Trophoblast cell (in vitro differentiated cells and primary cell): Measurements from ENCODE around the gene POLR3E.
A peak's percentile ranks its signal among the peaks of the same experiment; 100 is the strongest.

Source experiments
- DNase-seq, 2 donors: peaks; one replicate each; pipeline ENCODE4 v3.0.0-alpha.2; 2016
- H2AFZ ChIP-seq: 2 replicates; pipeline ENCODE4 v1.6.1; 2013; ENCODE audit warnings: low read length, moderate library complexity, mild to moderate bottlenecking; ENCODE audit not compliant: insufficient read depth, poor library complexity
- H2AK5ac ChIP-seq: 2 replicates; pipeline ENCODE4 v1.6.1; 2013; ENCODE audit warnings: mild to moderate bottlenecking, low read length
- H2BK120ac ChIP-seq: 2 replicates; pipeline ENCODE4 v1.6.1; 2013; ENCODE audit warnings: low read length, mild to moderate bottlenecking, moderate library complexity; ENCODE audit not compliant: insufficient read depth, poor library complexity
- H2BK12ac ChIP-seq: 2 replicates; pipeline ENCODE4 v1.6.1; 2013; ENCODE audit warnings: mild to moderate bottlenecking, low read length, moderate library complexity
- H2BK5ac ChIP-seq: 2 replicates; pipeline ENCODE4 v1.6.1; 2013; ENCODE audit warnings: low read length, low read depth, moderate library complexity, mild to moderate bottlenecking; ENCODE audit not compliant: poor library complexity
- H3K14ac ChIP-seq: 2 replicates; pipeline ENCODE4 v1.6.1; 2013; ENCODE audit warnings: mild to moderate bottlenecking, low read length
- H3K18ac ChIP-seq: 2 replicates; pipeline ENCODE4 v1.6.1; 2013; ENCODE audit warnings: mild to moderate bottlenecking, low read length
- H3K23ac ChIP-seq: 2 replicates; pipeline ENCODE4 v1.6.1; 2013; ENCODE audit warnings: low read length
- H3K27ac ChIP-seq: 2 replicates; pipeline ENCODE4 v1.5.1; 2013; ENCODE audit warnings: low read depth, mild to moderate bottlenecking, inconsistent platforms, low read length, moderate library complexity
- H3K27me3 ChIP-seq: 2 replicates; pipeline ENCODE4 v1.6.1; 2013; ENCODE audit warnings: inconsistent platforms, mild to moderate bottlenecking, low read length, moderate library complexity; ENCODE audit not compliant: insufficient read depth
- H3K36me3 ChIP-seq, 2 experiments: 1 replicate in 1 of 2; 2 replicates in 1 of 2; pipeline ENCODE4 v1.6.1; 2013; ENCODE audit warnings: low read length in 2 of 2, mild to moderate bottlenecking in 2 of 2, moderate library complexity in 1 of 2; ENCODE audit not compliant: insufficient read depth in 2 of 2, control insufficient read depth in 1 of 2
- H3K4ac ChIP-seq: 2 replicates; pipeline ENCODE4 v1.6.1; 2013; ENCODE audit warnings: low read depth, mild to moderate bottlenecking, low read length, moderate library complexity
- H3K4me1 ChIP-seq, 2 experiments: 1 replicate in 1 of 2; 2 replicates in 1 of 2; pipeline ENCODE4 v1.6.1; 2013; ENCODE audit warnings: low read length in 2 of 2, mild to moderate bottlenecking in 2 of 2, moderate library complexity in 1 of 2; ENCODE audit not compliant: insufficient read depth in 2 of 2, control insufficient read depth in 1 of 2
- H3K4me2 ChIP-seq: 2 replicates; pipeline ENCODE4 v1.6.1; 2013; ENCODE audit warnings: inconsistent platforms, mild to moderate bottlenecking, low read length, moderate library complexity
- H3K4me3 ChIP-seq: 2 replicates; pipeline ENCODE4 v1.5.1; 2013; ENCODE audit warnings: mild to moderate bottlenecking, low read depth, low read length, inconsistent platforms
- H3K79me1 ChIP-seq: one replicate; pipeline ENCODE4 v1.6.1; 2013; ENCODE audit warnings: low read length
- H3K79me2 ChIP-seq: 2 replicates; pipeline ENCODE4 v1.6.1; 2013; ENCODE audit warnings: low read length, mild to moderate bottlenecking; ENCODE audit not compliant: control insufficient read depth, insufficient read depth, poor library complexity
- H3K9ac ChIP-seq: 2 replicates; pipeline ENCODE4 v1.6.1; 2013; ENCODE audit warnings: mild to moderate bottlenecking, low read length
- H3K9me3 ChIP-seq: 2 replicates; pipeline ENCODE4 v1.6.1; 2013; ENCODE audit warnings: low read depth, mild to moderate bottlenecking, control low read depth, inconsistent platforms, low read length; ENCODE audit not compliant: insufficient read depth
- H4K12ac ChIP-seq: 2 replicates; pipeline ENCODE4 v1.6.1; 2013; ENCODE audit warnings: low read depth, mild to moderate bottlenecking, low read length, moderate library complexity
- H4K8ac ChIP-seq: 2 replicates; pipeline ENCODE4 v1.6.1; 2013; ENCODE audit warnings: low read depth, mild to moderate bottlenecking, low read length, moderate library complexity
- H4K91ac ChIP-seq: one replicate; pipeline ENCODE4 v1.6.1; 2013; ENCODE audit warnings: low read depth, mild to moderate bottlenecking, low read length, moderate library complexity
- WGBS: extraction: QIAGEN DNeasy Blood & Tissue Kit; methylation state at CpG from one replicate; pipeline ENCODE4 v1.1.7; 2013; ENCODE audit warnings: missing lambda C conversion rate; ENCODE audit not compliant: insufficient read length, insufficient coverage; ENCODE audit errors: extremely low coverage; 5-methylcytosine and 5-hydroxymethylcytosine counted together

The POLR3E gene

GRCh38 chr16:22282254-22282892, 14.8 kb upstream of the POLR3E start:
- Histone ChIP-seq H3K18ac (no peak overlapping the region), H3K79me2 (no peaks in the 10 kb centered on the region), H3K36me3 (peaks cover 6 to 10% of the 10 kb centered on the region in 2 experiments), H3K27ac (no peak overlapping the region), H3K79me1 (no peaks in the 10 kb centered on the region), H3K27me3 (no peaks in the 10 kb centered on the region), H3K9ac (no peak overlapping the region), H4K12ac (no peak overlapping the region), H3K23ac (no peak overlapping the region), H3K4me2 (no peak overlapping the region), H2AK5ac (no peak overlapping the region), H4K8ac (no peak overlapping the region), H3K4me3 (no peak overlapping the region), H2AFZ (no peak overlapping the region), H3K14ac (no peak overlapping the region), H3K9me3 (no peaks in the 10 kb centered on the region), H3K4ac (no peak overlapping the region), H2BK5ac (no peak overlapping the region), H3K4me1 (no peaks in the 10 kb centered on the region), H4K91ac (no peak overlapping the region), H2BK12ac (no peak overlapping the region), H2BK120ac (no peak overlapping the region)
- no CpG with 5 or more reads among the region's 5 CpGs for WGBS
- no peak for DNase-seq

- WGBS, result no CpG with 5 or more reads among the region's 9 CpGs
- no peak overlapping the region for H4K12ac ChIP-seq
- no peak overlapping the region for H3K27ac ChIP-seq
- H3K23ac ChIP-seq, result no peak overlapping the region
- H2AFZ ChIP-seq, result no peak overlapping the region
- no peaks in the 10 kb centered on the region for H3K4me1 ChIP-seq
- H4K91ac ChIP-seq, result no peak overlapping the region
- H3K4ac ChIP-seq, result no peak overlapping the region
- H3K79me2 ChIP-seq, result no peaks in the 10 kb centered on the region
- no peaks in the 10 kb centered on the region for H3K27me3 ChIP-seq
- no peak overlapping the region for H3K14ac ChIP-seq
- H3K4me2 ChIP-seq, result no peak overlapping the region
- no peaks in the 10 kb centered on the region for H3K79me1 ChIP-seq
- H2BK12ac ChIP-seq, result no peak overlapping the region
- no peak overlapping the region for H3K9ac ChIP-seq
- no peaks in the 10 kb centered on the region for H3K9me3 ChIP-seq
- H2BK5ac ChIP-seq, result no peak overlapping the region
- no peak overlapping the region for H2AK5ac ChIP-seq
- no peak overlapping the region for H4K8ac ChIP-seq
- H3K36me3 ChIP-seq, result peaks cover 6 to 10% of the 10 kb centered on the region in 2 experiments
- H3K18ac ChIP-seq, result no peak overlapping the region
- peak in 1 of 2 donors; percentile 23 for DNase-seq
- H2BK120ac ChIP-seq, result no peak overlapping the region
- no peak overlapping the region for H3K4me3 ChIP-seq
Measured at GRCh38 chr16:22284637-22285036, 12.6 kb upstream of the POLR3E start.

- Histone ChIP-seq H3K36me3 (peaks cover 2 to 7% of the 10 kb centered on the region in 2 experiments), H3K9ac (no peak overlapping the region), H3K4me1 (no peaks in the 10 kb centered on the region), H3K23ac (no peak overlapping the region), H3K9me3 (no peaks in the 10 kb centered on the region), H3K14ac (no peak overlapping the region), H4K91ac (no peak overlapping the region), H3K18ac (no peak overlapping the region), H3K27me3 (no peaks in the 10 kb centered on the region), H3K27ac (no peak overlapping the region), H3K4ac (no peak overlapping the region), H3K79me1 (no peaks in the 10 kb centered on the region), H4K8ac (no peak overlapping the region), H4K12ac (no peak overlapping the region), H3K79me2 (no peaks in the 10 kb centered on the region), H3K4me2 (no peak overlapping the region), H2AFZ (no peak overlapping the region), H2AK5ac (no peak overlapping the region), H2BK120ac (no peak overlapping the region), H2BK5ac (no peak overlapping the region), H3K4me3 (no peak overlapping the region), H2BK12ac (no peak overlapping the region)
- whole genome bisulfite sequencing, result no CpG with 5 or more reads among the region's 6 CpGs
- no peak for DNase-seq
Measured at GRCh38 chr16:22285080-22285479, 12.1 kb upstream of the POLR3E start.

GRCh38 chr16:22291020-22291419, 6.2 kb upstream of the POLR3E start:
- WGBS, result no CpG with 5 or more reads among the region's 5 CpGs
- Histone ChIP-seq H2BK12ac (no peak overlapping the region), H3K79me2 (no peaks in the 10 kb centered on the region), H3K4me2 (no peak overlapping the region), H4K12ac (no peak overlapping the region), H2AFZ (no peak overlapping the region), H2AK5ac (no peak overlapping the region), H3K4ac (no peak overlapping the region), H3K18ac (no peak overlapping the region), H4K8ac (no peak overlapping the region), H3K79me1 (no peaks in the 10 kb centered on the region), H3K36me3 (no peaks in the 10 kb centered on the region), H3K4me1 (no peaks in the 10 kb centered on the region), H3K9ac (no peak overlapping the region), H3K9me3 (no peaks in the 10 kb centered on the region), H3K14ac (no peak overlapping the region), H2BK5ac (no peak overlapping the region), H3K27ac (no peak overlapping the region), H3K27me3 (no peaks in the 10 kb centered on the region), H3K4me3 (no peak overlapping the region), H3K23ac (no peak overlapping the region), H2BK120ac (no peak overlapping the region), H4K91ac (no peak overlapping the region)
- no peak for DNase-seq
